HS-5 (cell line): ENCODE results near the gene PPP2R5B.
"Not testable (repeated sequence)": the region's sequence is repeated elsewhere in the genome, so short reads cannot be mapped to it uniquely, and the experiment has no call there.

Source experiments
- DNase-seq: peaks from one replicate; pipeline ENCODE4 v3.0.0-alpha.2; 2012; ENCODE audit warnings: low read depth

PPP2R5B gene

GRCh38 chr11:64983339-64983738 lies 58.9 kb downstream of the PPP2R5B start:
- DNase-seq: not testable (repeated sequence)
